ENCODE results near the gene CRAT. TPM values are rescaled to one million over a fixed set of nuclear protein-coding genes. Genes with fewer than 3 reads are reported as not detected.

The CRAT gene
- polyA plus RNA-seq, 1 experiment: 24.3 TPM

- ChIA-PET CTCF (interaction anchor here (0.7 kb wide), 1 partner anchor 21 kb away, joined by 4 read pairs; no protein-coding TSS in a partner anchor), POLR2A (interaction anchor here (0.7 kb wide), 2 partner anchors 19 to 33 kb away, joined by 3 read pairs; no protein-coding TSS in a partner anchor)
- TF ChIP-seq, protein P1, sequence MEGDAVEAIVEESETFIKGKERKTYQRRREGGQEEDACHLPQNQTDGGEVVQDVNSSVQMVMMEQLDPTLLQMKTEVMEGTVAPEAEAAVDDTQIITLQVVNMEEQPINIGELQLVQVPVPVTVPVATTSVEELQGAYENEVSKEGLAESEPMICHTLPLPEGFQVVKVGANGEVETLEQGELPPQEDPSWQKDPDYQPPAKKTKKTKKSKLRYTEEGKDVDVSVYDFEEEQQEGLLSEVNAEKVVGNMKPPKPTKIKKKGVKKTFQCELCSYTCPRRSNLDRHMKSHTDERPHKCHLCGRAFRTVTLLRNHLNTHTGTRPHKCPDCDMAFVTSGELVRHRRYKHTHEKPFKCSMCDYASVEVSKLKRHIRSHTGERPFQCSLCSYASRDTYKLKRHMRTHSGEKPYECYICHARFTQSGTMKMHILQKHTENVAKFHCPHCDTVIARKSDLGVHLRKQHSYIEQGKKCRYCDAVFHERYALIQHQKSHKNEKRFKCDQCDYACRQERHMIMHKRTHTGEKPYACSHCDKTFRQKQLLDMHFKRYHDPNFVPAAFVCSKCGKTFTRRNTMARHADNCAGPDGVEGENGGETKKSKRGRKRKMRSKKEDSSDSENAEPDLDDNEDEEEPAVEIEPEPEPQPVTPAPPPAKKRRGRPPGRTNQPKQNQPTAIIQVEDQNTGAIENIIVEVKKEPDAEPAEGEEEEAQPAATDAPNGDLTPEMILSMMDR (IDR thresholded peaks at IDR 0.05; ENCODE audit: low read depth, low read length): no peak
- H3K27ac ChIP-seq (ENCODE audit: low read depth, low read length): no peak overlapping the region
- no peaks in the 10 kb centered on the region for H3K27me3 ChIP-seq (ENCODE audit: control insufficient read depth, insufficient read depth, low read length)
- H3K9me3 ChIP-seq (ENCODE audit: control insufficient read depth, insufficient read depth, low read length): no peaks in the 10 kb centered on the region
- no peak overlapping the region for H3K4me3 ChIP-seq (ENCODE audit: low read depth, low read length)
- no peak for DNase-seq (ENCODE audit: low read depth, low spot score)
Observed at GRCh38 chr9:129073404-129073803, 37.2 kb downstream of the CRAT start.

GRCh38 chr9:129072171-129072570 is 38.4 kb downstream of the CRAT start:
- H3K27me3 ChIP-seq (ENCODE audit: control insufficient read depth, insufficient read depth, low read length): no peaks in the 10 kb centered on the region
- H3K4me3 ChIP-seq (ENCODE audit: low read depth, low read length): no peak overlapping the region
- H3K9me3 ChIP-seq (ENCODE audit: control insufficient read depth, insufficient read depth, low read length): no peaks in the 10 kb centered on the region; the same call in 1 of the 2 replicates
- CTCF ChIA-PET: no interaction called here
- TF ChIP-seq, protein P1 (IDR thresholded peaks at IDR 0.05; ENCODE audit: low read depth, low read length): no peak
- no peak overlapping the region for H3K27ac ChIP-seq (ENCODE audit: low read depth, low read length)
- POLR2A ChIA-PET: no interaction called here
- no peak for DNase-seq (ENCODE audit: low read depth, low spot score)

DNA sequence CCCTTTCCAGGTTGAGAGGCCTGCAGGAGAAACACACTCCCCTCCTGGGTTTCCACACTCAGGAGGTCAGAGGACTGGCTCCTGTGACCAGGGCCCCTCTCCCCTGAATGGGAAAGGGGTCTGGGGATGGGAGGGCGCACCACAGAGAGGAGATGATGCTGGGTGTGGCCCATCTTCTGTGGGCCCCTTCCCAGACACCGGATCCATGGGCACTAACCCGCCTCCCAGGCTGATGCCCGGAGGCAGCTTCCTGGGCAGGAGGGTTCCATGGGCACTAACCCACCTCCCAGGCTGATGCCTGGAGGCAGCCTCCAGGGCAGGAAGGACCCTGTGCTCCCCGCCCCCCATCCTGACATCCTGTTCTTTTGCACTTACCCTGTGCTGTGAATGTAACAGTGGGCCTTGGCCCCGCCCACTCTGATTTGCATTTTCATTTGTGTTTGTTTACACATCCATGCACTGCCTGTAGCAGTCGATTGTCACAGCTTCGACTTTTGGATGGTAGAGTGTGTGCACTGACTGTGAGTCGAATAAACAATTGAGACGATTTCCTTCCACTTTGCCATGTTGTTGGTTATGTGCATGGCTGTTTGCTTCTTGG is 39.0 kb downstream of the CRAT start:
- CTCF ChIA-PET: no interaction called here
- TF ChIP-seq, protein P1 (IDR thresholded peaks at IDR 0.05; ENCODE audit: low read depth, low read length): no peak
- Histone ChIP-seq H3K27ac (ENCODE audit: low read depth, low read length) (no peak overlapping the region), H3K9me3 (ENCODE audit: control insufficient read depth, insufficient read depth, low read length) (no peaks in the 10 kb centered on the region; the same call in 1 of the 2 replicates), H3K4me3 (ENCODE audit: low read depth, low read length) (no peak overlapping the region), H3K27me3 (ENCODE audit: control insufficient read depth, insufficient read depth, low read length) (no peaks in the 10 kb centered on the region)
- POLR2A ChIA-PET: no interaction called here
- no peak for DNase-seq (ENCODE audit: low read depth, low spot score)

DNA sequence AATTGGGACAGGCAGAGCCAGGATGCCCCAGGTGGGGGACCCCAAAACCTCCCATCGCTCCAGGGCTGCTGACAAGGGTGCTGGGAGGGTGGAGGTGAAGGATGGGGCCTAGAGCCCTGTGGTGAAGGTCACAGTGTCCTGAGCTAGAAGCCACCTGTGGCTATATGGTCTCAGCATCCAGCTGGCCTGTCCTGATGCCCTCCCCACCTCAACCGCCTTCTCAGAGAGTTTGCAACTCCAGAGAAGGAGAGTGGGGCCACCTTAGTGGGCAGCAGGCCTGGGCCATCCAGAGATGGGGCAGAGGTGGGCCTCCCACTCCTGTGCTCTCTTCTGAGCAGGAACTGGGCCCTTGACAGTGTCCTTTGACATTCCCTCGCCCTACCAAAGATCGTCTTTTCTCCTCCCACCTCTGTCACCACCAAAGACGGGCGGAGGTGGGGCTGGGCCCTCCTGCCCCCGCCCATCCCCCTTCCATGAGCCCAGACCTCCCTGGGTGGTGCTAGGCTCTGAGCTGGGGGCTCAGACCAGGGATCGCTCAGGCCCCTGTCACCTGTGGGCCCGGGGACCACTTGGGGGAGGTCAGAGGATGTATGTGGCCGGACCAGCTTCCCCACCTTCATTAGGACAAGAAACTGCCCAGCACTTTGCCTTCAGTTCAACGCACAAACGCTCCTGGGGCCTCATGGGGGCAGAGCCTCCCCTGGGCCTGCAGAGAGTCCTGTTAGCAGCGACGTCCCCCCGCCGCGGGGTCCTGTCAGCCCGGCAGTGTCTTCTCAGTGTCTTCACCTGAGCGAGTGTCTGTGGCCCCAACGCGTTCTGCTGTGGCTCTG is 39.7 kb downstream of the CRAT start:
- no peaks in the 10 kb centered on the region for H3K27me3 ChIP-seq (ENCODE audit: control insufficient read depth, insufficient read depth, low read length)
- ChIA-PET POLR2A (no interaction called here), CTCF (no interaction called here)
- H3K4me3 ChIP-seq (ENCODE audit: low read depth, low read length): no peak overlapping the region
- TF ChIP-seq, protein P1 (IDR thresholded peaks at IDR 0.05; ENCODE audit: low read depth, low read length): no peak
- no peaks in the 10 kb centered on the region; the same call in 1 of the 2 replicates for H3K9me3 ChIP-seq (ENCODE audit: control insufficient read depth, insufficient read depth, low read length)
- H3K27ac ChIP-seq (ENCODE audit: low read depth, low read length): no peak overlapping the region
- DNase-seq (ENCODE audit: low read depth, low spot score): no peak

Data from AG04450 (cell line).